HG02571 (cell line): ENCODE results near the gene NFX1.

Experiments
- ATAC-seq: cut with Tn5 transposase; IDR thresholded peaks from one replicate; pipeline ENCODE4 v1.9.1; 2021; ENCODE audit warnings: mild to moderate bottlenecking, moderate library complexity; ENCODE audit not compliant: unreplicated experiment

The NFX1 gene

GRCh38 chr9:33290247-33291030 is at the start of gene NFX1:
Gene NFX1, plus strand, starts transcription at chr9:33290516. Its CDS starts 57 bp downstream, at chr9:33290573.
- ATAC-seq: peak; percentile 83

- ATAC-seq: no peak
Measured at GRCh38 chr9:33241298-33241697, 49.0 kb upstream of the NFX1 start.

GRCh38 chr9:33242609-33243134 is 47.6 kb upstream of the NFX1 start:
- no peak for ATAC-seq

GRCh38 chr9:33244137-33244784 is 46.1 kb upstream of the NFX1 start:
- ATAC-seq: no peak

- ATAC-seq: no peak
Measured at GRCh38 chr9:33245341-33245740, 45.0 kb upstream of the NFX1 start.

GRCh38 chr9:33246269-33246860 is 44.0 kb upstream of the NFX1 start:
- no peak for ATAC-seq

- ATAC-seq: peak; percentile 6
Measured at GRCh38 chr9:33248606-33249005, 41.7 kb upstream of the NFX1 start.

- ATAC-seq: peak; percentile 64
Measured at GRCh38 chr9:33249087-33249658, 41.1 kb upstream of the NFX1 start.

GRCh38 chr9:33249983-33250382 is 40.3 kb upstream of the NFX1 start:
- ATAC-seq: no peak

GRCh38 chr9:33250458-33250995 is 39.8 kb upstream of the NFX1 start:
- no peak for ATAC-seq

- ATAC-seq: no peak
Measured at GRCh38 chr9:33254211-33254610, 36.1 kb upstream of the NFX1 start.

GRCh38 chr9:33255014-33255413 is 35.3 kb upstream of the NFX1 start:
- no peak for ATAC-seq

GRCh38 chr9:33255471-33255870 is 34.8 kb upstream of the NFX1 start:
- ATAC-seq: no peak

- no peak for ATAC-seq
Measured at GRCh38 chr9:33256236-33256635, 34.1 kb upstream of the NFX1 start.

- no peak for ATAC-seq
Measured at GRCh38 chr9:33257276-33257675, 33.0 kb upstream of the NFX1 start.

- no peak for ATAC-seq
Measured at GRCh38 chr9:33260372-33260771, 29.9 kb upstream of the NFX1 start.

- ATAC-seq: peak; percentile 6
Measured at GRCh38 chr9:33263131-33264002, 26.9 kb upstream of the NFX1 start.

- ATAC-seq: peak; percentile 31
Measured at GRCh38 chr9:33264003-33264472, 26.3 kb upstream of the NFX1 start.

- peak; percentile 72 for ATAC-seq
Measured at GRCh38 chr9:33264473-33265177, 25.7 kb upstream of the NFX1 start, which contains the start of the genes BAG1 and CHMP5. Gene BAG1, minus strand, starts transcription at chr9:33264708. Gene CHMP5, plus strand, starts transcription at chr9:33265049. Its CDS starts 30 bp downstream, at chr9:33265079.
